Measurements from ENCODE around the gene SLC6A20. TPM values are rescaled to one million over a fixed set of nuclear protein-coding genes. Genes with fewer than 3 reads are reported as not detected.

SLC6A20 gene
- total RNA-seq, 1 donor from 2014 or later = not detected

GRCh38 chr3:45792036-45792435, 4.3 kb downstream of the SLC6A20 start:
- no peaks in the 10 kb centered on the region for H3K36me3 ChIP-seq
- H2AFZ ChIP-seq (replicated peaks) = no peak overlapping the region
- TF ChIP-seq CTCF (IDR thresholded peaks at IDR 0.05) (no peak), EZH2 (IDR thresholded peaks at IDR 0.05) (no peak), EZH2phosphoT487 (IDR thresholded peaks at IDR 0.05) (no peak)
- no peak overlapping the region for H3K9ac ChIP-seq
- Mint-ChIP-seq H3K27ac (no peak overlapping the region), H3K27me3 (ENCODE audit: insufficient read depth, low read depth) (peaks cover 37% of the 10 kb centered on the region), H3K36me3 (no peaks in the 10 kb centered on the region), H3K9me3 (peaks cover 17% of the 10 kb centered on the region), H3K4me1 (peaks cover 7% of the 10 kb centered on the region), H3K4me3 (no peak overlapping the region)
- no peak overlapping the region for H3K27ac ChIP-seq
- H3F3A ChIP-seq (ENCODE audit: low read depth) = peaks cover 2% of the 10 kb centered on the region
- no peak for DNase-seq (ENCODE audit: low spot score)
- peaks cover 45% of the 10 kb centered on the region for H3K27me3 ChIP-seq
- no peak overlapping the region for H3K4me3 ChIP-seq
- no peaks in the 10 kb centered on the region for H3K79me2 ChIP-seq (ENCODE audit: low read depth)
- peaks cover 6% of the 10 kb centered on the region for H3K4me1 ChIP-seq
- no peak overlapping the region for H3K4me2 ChIP-seq
- no peaks in the 10 kb centered on the region for H3K9me3 ChIP-seq (ENCODE audit: low read depth)
- H4K20me1 ChIP-seq (ENCODE audit: low read depth) = peaks cover 8% of the 10 kb centered on the region

- H3K36me3 ChIP-seq = no peaks in the 10 kb centered on the region
- H3K27me3 ChIP-seq = peaks cover 31% of the 10 kb centered on the region
- H2AFZ ChIP-seq (replicated peaks) = no peak overlapping the region
- Mint-ChIP-seq H3K9me3 (peaks cover 17% of the 10 kb centered on the region), H3K27me3 (ENCODE audit: insufficient read depth, low read depth) (peaks cover 31% of the 10 kb centered on the region), H3K4me1 (peaks cover 7% of the 10 kb centered on the region), H3K27ac (no peak overlapping the region), H3K4me3 (no peak overlapping the region), H3K36me3 (no peaks in the 10 kb centered on the region)
- H3K4me1 ChIP-seq = peaks cover 2% of the 10 kb centered on the region
- no peaks in the 10 kb centered on the region for H3F3A ChIP-seq (ENCODE audit: low read depth)
- no peaks in the 10 kb centered on the region for H3K79me2 ChIP-seq (ENCODE audit: low read depth)
- TF ChIP-seq CTCF (IDR thresholded peaks at IDR 0.05) (no peak), EZH2phosphoT487 (IDR thresholded peaks at IDR 0.05) (no peak), EZH2 (IDR thresholded peaks at IDR 0.05) (no peak)
- H3K9me3 ChIP-seq (ENCODE audit: low read depth) = no peaks in the 10 kb centered on the region
- no peak for DNase-seq (ENCODE audit: low spot score)
- no peak overlapping the region for H3K9ac ChIP-seq
- H3K4me2 ChIP-seq = no peak overlapping the region
- H4K20me1 ChIP-seq (ENCODE audit: low read depth) = peaks cover under 1% of the 10 kb centered on the region
- H3K4me3 ChIP-seq = no peak overlapping the region
- H3K27ac ChIP-seq = no peak overlapping the region
Observed at GRCh38 chr3:45790596-45790995, 5.7 kb downstream of the SLC6A20 start.

GRCh38 chr3:45789235-45789812, 7.0 kb downstream of the SLC6A20 start:
- Histone ChIP-seq H3K27me3 (peaks cover 18% of the 10 kb centered on the region), H3K27ac (no peak overlapping the region), H3K36me3 (no peaks in the 10 kb centered on the region), H2AFZ (replicated peaks) (no peak overlapping the region), H3K9me3 (ENCODE audit: low read depth) (no peaks in the 10 kb centered on the region), H3K4me3 (no peak overlapping the region), H3K9ac (no peak overlapping the region), H3F3A (ENCODE audit: low read depth) (no peaks in the 10 kb centered on the region), H4K20me1 (ENCODE audit: low read depth) (no peaks in the 10 kb centered on the region), H3K4me1 (no peaks in the 10 kb centered on the region), H3K79me2 (ENCODE audit: low read depth) (no peaks in the 10 kb centered on the region), H3K4me2 (no peak overlapping the region)
- Mint-ChIP-seq H3K36me3 (no peaks in the 10 kb centered on the region), H3K9me3 (peaks cover 19% of the 10 kb centered on the region), H3K4me3 (no peak overlapping the region), H3K4me1 (peaks cover 5% of the 10 kb centered on the region), H3K27me3 (ENCODE audit: insufficient read depth, low read depth) (peaks cover 23% of the 10 kb centered on the region), H3K27ac (no peak overlapping the region)
- no peak for DNase-seq (ENCODE audit: low spot score)
- TF ChIP-seq CTCF (IDR thresholded peaks at IDR 0.05) = no peak
- TF ChIP-seq EZH2phosphoT487 (IDR thresholded peaks at IDR 0.05) = no peak
- no peak for TF ChIP-seq EZH2 (IDR thresholded peaks at IDR 0.05)

Measured in neural progenitor cell (in vitro differentiated cells).